HG03439 (cell line): ENCODE results near the gene RPL29.

Experiments
- ATAC-seq: cut with Tn5 transposase; IDR thresholded peaks from one replicate; pipeline ENCODE4 v1.9.1; 2021; ENCODE audit warnings: mild to moderate bottlenecking, moderate library complexity; ENCODE audit not compliant: unreplicated experiment

Gene RPL29

GRCh38 chr3:51984269-51984647, 11.4 kb downstream of the RPL29 start:
- ATAC-seq: no peak

DNA sequence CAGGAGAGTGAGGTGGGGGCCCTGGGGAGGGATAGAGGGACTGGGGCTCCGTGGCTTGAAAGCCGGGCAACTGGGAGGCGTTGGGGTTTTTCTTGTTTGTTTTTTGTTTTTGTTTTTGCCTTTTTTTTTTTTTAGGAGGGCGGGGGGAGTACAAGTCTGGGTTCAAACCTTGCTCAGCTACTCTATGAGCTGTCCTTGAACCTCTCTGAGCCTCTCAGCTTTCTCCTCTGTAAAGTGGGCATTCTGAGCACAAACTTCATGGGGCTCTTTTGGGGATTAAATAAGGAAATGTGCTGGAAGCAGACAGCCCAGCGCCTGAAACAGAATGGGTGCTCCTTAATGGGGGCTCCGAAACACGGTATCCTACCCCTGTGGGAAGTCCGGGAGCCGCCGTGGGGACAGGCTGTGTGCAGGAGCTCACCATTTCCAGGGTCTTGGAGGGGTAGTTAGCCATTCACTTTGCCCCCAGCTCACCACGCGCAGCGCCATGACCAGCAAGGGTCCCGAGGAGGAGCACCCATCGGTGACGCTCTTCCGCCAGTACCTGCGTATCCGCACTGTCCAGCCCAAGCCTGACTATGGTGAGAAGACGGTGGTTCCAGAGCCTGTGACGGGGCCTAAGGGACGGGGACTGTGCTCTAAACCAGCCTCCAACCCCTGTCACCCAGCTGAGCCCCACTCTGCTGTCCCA, 12.0 kb downstream of the RPL29 start:
- no peak for ATAC-seq

GRCh38 chr3:51982838-51983577, 12.7 kb downstream of the RPL29 start, which contains the start of gene ACY1:
TSS of gene ACY1 (plus strand) at chr3:51983535. CDS start at chr3:51984065, 530 bp downstream.
- ATAC-seq: peak; percentile 65

- peak; percentile 41 for ATAC-seq
Observed at GRCh38 chr3:51982352-51982837, 13.3 kb downstream of the RPL29 start.

DNA sequence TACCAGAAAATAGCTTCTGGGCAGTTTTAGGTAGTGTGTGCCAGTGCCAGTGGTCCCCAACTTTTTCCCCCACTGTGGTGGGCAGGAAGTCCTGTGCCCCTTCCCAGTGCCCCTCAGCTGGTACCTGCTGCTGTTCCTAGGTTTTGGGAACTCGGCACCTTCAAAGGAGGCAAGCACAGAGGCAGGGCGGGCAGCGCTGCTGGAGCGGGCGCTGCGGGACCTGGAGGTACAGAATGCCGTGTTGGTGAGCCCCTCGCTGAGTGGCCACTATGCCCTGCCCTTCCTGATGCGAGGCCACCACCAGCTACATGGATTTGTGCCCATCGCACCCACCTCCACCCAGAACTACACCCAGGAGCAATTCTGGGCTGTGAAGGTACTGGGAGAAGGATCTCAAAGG, 15.4 kb downstream of the RPL29 start:
- ATAC-seq: no peak

DNA sequence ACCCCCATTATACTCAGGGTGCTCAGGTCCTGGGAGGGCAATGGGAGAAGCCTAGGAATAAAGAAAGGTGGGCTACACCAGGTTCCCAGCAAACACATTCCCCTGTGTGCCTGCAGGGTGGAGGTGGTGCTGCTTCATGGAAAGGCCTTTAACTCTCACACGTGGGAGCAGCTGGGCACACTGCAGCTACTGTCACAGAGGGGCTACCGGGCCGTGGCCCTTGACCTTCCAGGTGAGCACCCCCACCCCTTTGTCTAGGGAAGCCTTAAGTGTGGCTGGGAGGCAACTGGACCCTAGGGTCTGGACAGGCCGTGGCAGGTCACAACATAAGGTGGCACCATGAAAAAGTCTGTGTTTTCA, 17.6 kb downstream of the RPL29 start:
- ATAC-seq: no peak

- no peak for ATAC-seq
Observed at GRCh38 chr3:51977446-51978142, 18.1 kb downstream of the RPL29 start.

DNA sequence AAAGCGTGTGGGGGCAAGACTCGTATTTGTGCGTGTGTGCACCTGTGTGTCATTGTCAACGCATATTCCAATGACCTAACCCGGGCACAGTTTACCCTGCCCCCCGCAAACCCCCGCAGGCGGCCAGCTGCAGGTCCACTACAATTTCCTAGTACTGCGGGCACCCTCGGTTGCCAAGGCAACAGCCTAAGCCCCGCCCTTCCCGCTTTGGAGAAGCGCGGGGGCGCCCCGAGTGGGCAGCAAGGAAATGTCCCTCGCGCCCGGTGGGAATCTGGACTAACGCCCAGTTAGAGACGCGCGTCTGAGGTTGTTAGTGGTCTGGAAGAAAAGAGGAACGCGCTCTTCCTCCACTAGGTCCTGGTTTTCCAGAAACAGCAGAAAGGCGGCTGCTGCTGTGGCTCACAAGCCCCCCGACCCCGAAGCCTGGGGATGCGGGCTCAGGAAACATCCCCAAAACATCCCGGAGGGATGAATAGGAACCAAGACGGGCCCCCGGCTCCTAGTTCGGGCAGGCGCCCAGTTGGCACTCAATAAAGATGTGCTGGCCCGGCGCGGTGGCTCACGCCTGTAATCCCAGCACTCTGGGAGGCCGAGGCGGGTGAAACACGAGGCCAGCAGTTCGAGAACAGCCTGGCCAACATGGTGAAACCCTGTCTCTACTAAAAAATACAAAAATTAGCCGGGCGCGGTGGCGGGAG, 19.7 kb downstream of the RPL29 start:
- ATAC-seq: no peak

- no peak for ATAC-seq
Observed at GRCh38 chr3:51974963-51975851, 20.5 kb downstream of the RPL29 start, which contains the start of gene ABHD14A. TSS of gene ABHD14A (plus strand) at chr3:51975064. CDS start at chr3:51975136, 72 bp downstream.

GRCh38 chr3:51974277-51974962, 21.3 kb downstream of the RPL29 start:
- ATAC-seq: no peak

GRCh38 chr3:51971350-51971749, 24.3 kb downstream of the RPL29 start:
- ATAC-seq: no peak

GRCh38 chr3:51970606-51971300, 24.9 kb downstream of the RPL29 start:
- no peak for ATAC-seq

DNA sequence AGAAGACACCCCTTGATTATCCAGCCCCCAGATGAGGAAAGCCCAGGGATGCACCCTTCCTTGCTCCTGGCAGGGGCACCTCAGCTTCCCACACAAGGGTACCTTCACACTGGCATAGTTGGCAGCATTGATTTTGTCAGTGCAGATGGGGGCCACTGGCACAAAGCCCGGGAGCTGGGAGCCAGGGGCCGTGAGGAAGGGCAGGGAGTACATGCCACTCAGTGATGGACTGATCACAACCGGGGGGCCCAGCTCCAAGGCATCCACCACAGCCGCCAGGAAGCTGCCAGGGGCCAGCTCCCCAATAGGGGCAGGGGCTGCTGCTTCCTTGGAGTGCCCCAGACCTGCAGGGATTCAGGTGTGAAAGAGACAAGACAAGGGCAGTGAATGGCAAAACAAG, 25.9 kb downstream of the RPL29 start:
- ATAC-seq: no peak

GRCh38 chr3:51968883-51969678, 26.6 kb downstream of the RPL29 start:
- ATAC-seq: no peak

DNA sequence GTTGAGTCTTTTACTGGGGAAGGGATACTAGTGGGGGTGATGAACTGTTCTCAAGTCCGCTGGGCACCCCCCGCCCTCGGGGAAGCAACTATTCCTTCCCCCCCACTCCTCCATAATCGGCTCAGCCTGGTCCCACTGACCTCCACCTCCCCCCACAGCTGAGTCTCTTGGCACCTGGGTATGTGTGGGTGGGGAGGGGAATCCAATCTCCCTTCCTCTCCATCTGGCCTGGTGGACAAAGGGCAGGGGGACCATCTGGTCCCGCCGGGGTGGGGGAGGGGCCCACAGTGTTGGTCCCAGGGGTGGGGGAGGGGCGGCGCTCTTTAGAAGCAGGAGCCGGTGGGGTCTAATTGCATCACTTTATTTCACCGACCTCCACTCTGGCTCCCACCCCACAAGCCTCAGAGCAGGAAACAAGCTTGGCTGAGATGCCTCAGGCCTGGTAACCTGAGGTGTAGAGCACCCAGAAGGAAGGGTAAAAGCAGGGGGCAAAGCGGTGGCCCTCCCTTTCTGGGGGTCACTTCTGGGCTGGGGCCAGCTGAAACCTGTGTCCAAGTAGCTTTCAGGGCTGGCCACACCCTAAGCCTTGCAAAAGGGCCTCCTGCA, 27.4 kb downstream of the RPL29 start:
- no peak for ATAC-seq

- peak; percentile 49 for ATAC-seq
Observed at GRCh38 chr3:51967384-51968169, 28.1 kb downstream of the RPL29 start, which contains the start of gene PCBP4. TSS of gene PCBP4 (minus strand) at chr3:51967454. CDS start at chr3:51961240, 6,214 bp downstream.

GRCh38 chr3:51966922-51967383, 28.7 kb downstream of the RPL29 start:
- ATAC-seq: no peak
